Cardiac muscle cell (in vitro differentiated cells and primary cell): ENCODE data around the gene UXS1. TPM values are rescaled to one million over a fixed set of nuclear protein-coding genes. Genes with fewer than 3 reads are reported as not detected.
A peak's percentile ranks its signal among the peaks of the same experiment; 100 is the strongest.

Source experiments
- DNase-seq, 2 donors: peaks; one replicate each; pipeline versions ENCODE4 v3.0.0 to v3.0.0-alpha.2; 2010 to 2017; ENCODE audit warnings: low read depth in 1 of 2, low spot score in 1 of 2
- H3K27ac ChIP-seq: fragments of 200-600 bp; sonication (generic); 2 replicates; pipeline ENCODE4 v1.5.1; 2016
- H3K27me3 ChIP-seq: fragments of 200-600 bp; sonication (generic); 2 replicates; pipeline ENCODE4 v1.6.0; 2016; ENCODE audit warnings: control low read depth
- H3K36me3 ChIP-seq: fragments of 200-600 bp; sonication (generic); 2 replicates; pipeline ENCODE4 v1.5.1; 2016; ENCODE audit warnings: control low read depth
- H3K4me1 ChIP-seq: fragments of 200-600 bp; sonication (generic); 2 replicates; pipeline ENCODE4 v1.8.1; 2017; ENCODE audit warnings: low read depth, mild to moderate bottlenecking, mixed run types
- H3K4me3 ChIP-seq: fragments of 200-600 bp; sonication (generic); 2 replicates; pipeline ENCODE4 v1.5.1; 2016; ENCODE audit warnings: mild to moderate bottlenecking
- H3K9me3 ChIP-seq: fragments of 200-600 bp; sonication (generic); 2 replicates; pipeline ENCODE4 v1.5.1; 2017; ENCODE audit warnings: low read depth, mild to moderate bottlenecking, control low read depth
- CTCF ChIP-seq: IDR thresholded peaks from 2 replicates; pipeline ENCODE4 v1.5.1; 2012; ENCODE audit warnings: low read depth, mild to moderate bottlenecking, low read length
- polyA plus RNA-seq: library from polyadenylated mRNA; unstranded; fragments of >200 nt; fragmentation: Nextera tagmentation; extraction: Ambion mirVana; gene quantifications from 2 replicates; pipeline ENCODE4 v1.2.1, GENCODE V29; 2016
- total RNA-seq: library from RNA; depleted of rRNA; stranded (reverse); fragments of >200 nt; gene quantifications from 2 replicates; pipeline ENCODE4 v1.2.3, GENCODE V29; 2016

The UXS1 gene
- total and polyA plus RNA-seq, 2 experiments from 2014 or later, result 28.8 to 44.9 TPM

GRCh38 chr2:106105151-106105922 is 88.8 kb downstream of the UXS1 start:
- Histone ChIP-seq H3K9me3 (no peaks in the 10 kb centered on the region), H3K27ac (no peak overlapping the region), H3K4me3 (no peak overlapping the region), H3K36me3 (no peaks in the 10 kb centered on the region), H3K27me3 (no peaks in the 10 kb centered on the region), H3K4me1 (peaks cover 3% of the 10 kb centered on the region)
- no peak for TF ChIP-seq CTCF
- DNase-seq, result no peak

DNA sequence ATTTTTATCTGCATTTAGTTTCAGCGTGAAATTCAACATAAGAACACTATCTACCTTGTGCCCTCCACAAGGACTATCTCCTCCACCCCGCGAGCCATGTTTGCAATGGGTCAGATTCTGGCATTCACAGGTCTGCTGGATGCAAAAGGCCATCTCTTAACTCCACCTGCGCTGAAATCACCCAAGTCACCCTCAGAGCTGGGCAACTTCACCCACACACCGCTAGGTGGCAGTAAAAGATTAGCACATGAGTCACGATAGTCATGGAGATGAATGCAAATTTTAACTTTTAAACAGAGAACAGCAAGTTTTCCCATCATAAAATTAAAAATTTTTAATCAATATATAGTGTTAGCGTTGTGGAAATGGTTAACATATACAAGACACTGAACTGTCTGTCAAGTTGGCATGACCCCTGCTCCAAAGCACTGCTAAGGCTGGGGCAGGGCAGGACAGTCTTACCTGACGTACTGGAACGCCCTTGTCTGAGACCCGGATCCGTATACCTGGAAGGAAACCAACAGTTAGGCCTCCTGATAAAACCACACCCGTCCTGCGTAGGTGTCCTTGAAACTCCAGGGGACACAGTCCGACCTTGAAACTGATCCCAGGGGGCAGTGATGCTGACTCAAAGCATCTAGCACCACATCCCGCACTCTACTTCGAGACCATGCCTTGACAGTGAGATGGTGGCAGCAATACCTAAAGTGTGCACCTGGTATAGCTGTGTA is 89.6 kb downstream of the UXS1 start:
- TF ChIP-seq CTCF, result peak; percentile 94
- H3K27ac ChIP-seq, result no peak overlapping the region
- no peaks in the 10 kb centered on the region for H3K9me3 ChIP-seq
- H3K36me3 ChIP-seq, result no peaks in the 10 kb centered on the region
- H3K27me3 ChIP-seq, result no peaks in the 10 kb centered on the region
- peaks cover 3% of the 10 kb centered on the region for H3K4me1 ChIP-seq
- H3K4me3 ChIP-seq, result no peak overlapping the region
- peak; percentile 73 to 78 for DNase-seq

- no peak for TF ChIP-seq CTCF
- H3K36me3 ChIP-seq, result no peaks in the 10 kb centered on the region
- H3K27ac ChIP-seq, result no peak overlapping the region
These were observed 94.4 kb downstream of the UXS1 start for GRCh38 chr2:106099691-106100090.

GRCh38 chr2:106098664-106099063 is 95.4 kb downstream of the UXS1 start:
- Histone ChIP-seq H3K27ac (no peak overlapping the region), H3K36me3 (no peaks in the 10 kb centered on the region), H3K4me1 (peaks cover 15% of the 10 kb centered on the region), H3K27me3 (no peaks in the 10 kb centered on the region), H3K9me3 (no peaks in the 10 kb centered on the region), H3K4me3 (no peak overlapping the region)
- DNase-seq, result no peak
- TF ChIP-seq CTCF, result no peak

More at GRCh38 chr2:106099691-106100090, 94.4 kb downstream of the UXS1 start:
- Histone ChIP-seq H3K27me3 (no peaks in the 10 kb centered on the region), H3K9me3 (no peaks in the 10 kb centered on the region), H3K4me1 (peaks cover 15% of the 10 kb centered on the region), H3K4me3 (no peak overlapping the region)
- no peak for DNase-seq

GRCh38 chr2:106098081-106098480 is 96.0 kb downstream of the UXS1 start:
- Histone ChIP-seq H3K27me3 (no peaks in the 10 kb centered on the region), H3K4me3 (no peak overlapping the region), H3K36me3 (no peaks in the 10 kb centered on the region), H3K27ac (no peak overlapping the region), H3K9me3 (no peaks in the 10 kb centered on the region), H3K4me1 (peaks cover 15% of the 10 kb centered on the region)
- peak; percentile 31 to 44 for DNase-seq
- TF ChIP-seq CTCF, result peak; percentile 55
